HG02759 (cell line): ENCODE data around the gene YJEFN3.

Source experiments
- ATAC-seq: cut with Tn5 transposase; IDR thresholded peaks from one replicate; pipeline ENCODE4 v1.9.1; 2021; ENCODE audit warnings: mild to moderate bottlenecking, moderate library complexity; ENCODE audit not compliant: unreplicated experiment

YJEFN3 gene

DNA sequence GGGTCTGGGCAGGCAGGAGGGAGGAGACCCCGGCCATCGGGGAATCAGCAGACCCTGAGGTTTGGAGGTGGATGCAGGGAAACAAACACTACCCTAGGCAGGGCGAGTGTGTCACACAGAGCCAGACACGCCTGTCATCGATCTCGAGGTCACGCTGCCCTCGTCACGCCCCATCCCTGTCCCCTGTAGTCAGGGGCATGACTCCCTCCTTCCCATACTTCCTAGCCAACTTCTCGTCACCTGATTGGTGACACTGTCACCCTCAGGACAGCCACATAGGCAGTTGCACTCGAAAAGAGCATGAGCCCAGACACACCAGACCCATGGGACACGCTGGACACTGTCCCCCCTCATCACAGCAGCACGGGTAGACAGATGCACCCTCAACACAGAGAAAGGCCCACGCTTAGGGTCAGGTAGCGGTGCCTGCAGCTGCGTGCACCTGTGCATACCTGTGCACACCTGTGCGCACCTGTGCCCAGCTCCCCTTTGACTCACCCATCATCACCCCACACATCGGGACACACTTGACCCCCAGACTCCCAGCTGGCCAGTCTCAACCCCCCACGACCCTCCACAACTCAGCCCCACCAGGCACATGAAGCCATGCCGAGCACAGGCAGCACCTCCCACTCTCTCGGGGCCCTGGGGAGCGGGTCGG, 21.2 kb downstream of the YJEFN3 start:
- ATAC-seq, result no peak

DNA sequence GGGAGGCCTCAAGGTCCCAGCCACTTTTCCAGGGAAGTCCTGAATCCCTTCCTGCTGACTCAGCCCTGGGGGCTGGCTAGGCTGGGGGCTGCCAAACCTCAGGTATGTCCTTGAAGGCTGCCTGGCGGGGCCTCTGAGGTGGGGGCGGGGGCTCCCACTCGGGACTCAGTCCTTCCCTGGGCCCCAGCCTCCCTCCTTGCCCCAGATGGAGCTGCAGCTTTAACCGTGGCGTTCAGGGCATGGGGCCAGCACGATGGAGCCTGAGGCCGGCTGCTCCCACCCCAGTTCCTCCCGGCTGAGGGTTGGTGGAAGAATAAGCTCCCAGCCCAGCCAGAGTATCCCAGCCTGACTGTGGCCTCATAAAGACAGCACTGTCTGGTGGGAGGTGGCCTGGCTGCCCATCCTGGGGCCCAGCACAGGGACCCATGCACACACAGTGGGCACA, 21.8 kb downstream of the YJEFN3 start:
- ATAC-seq, result no peak

DNA sequence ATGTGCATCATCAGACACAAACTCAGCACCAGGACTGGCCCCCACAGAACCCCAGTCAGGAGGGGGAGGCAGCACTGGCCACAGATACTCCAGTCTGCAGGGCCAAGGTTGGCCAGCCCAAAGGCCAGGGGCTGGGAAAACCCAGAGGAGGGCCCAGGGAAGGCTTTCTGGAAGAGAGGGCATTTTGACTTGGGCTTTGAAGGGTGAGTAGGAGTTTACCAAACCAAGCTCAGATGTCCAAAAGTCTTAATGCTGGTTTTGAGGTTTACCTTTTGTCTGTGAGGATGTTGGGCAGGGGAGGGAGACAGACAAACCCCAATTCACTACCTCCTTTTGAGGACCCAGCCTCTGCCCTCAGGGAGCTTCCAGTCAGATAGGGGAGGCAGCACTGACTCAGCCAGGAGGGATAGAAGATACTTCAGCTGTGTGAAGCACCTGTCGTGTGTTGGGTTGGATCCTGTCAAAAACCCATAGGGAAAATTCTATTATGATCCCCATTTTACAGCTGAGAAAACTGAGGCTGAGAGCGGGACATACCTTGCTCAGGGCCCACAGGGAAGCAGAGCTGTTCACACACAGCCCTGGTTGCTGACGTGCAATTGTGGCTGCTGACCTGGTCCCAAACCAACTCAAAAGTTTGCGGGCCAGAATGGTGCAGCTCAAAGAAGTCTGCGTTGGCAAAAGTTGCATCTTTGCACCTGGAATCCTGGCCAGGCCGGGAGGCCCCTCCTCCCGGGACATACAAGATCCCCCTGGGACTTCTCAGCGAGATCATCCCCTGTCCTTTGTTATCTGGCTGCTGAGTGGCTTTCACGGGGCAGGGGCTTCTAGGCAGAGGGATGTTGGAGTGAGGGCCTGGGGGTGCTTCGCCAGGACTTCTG, 22.5 kb downstream of the YJEFN3 start:
- no peak for ATAC-seq

DNA sequence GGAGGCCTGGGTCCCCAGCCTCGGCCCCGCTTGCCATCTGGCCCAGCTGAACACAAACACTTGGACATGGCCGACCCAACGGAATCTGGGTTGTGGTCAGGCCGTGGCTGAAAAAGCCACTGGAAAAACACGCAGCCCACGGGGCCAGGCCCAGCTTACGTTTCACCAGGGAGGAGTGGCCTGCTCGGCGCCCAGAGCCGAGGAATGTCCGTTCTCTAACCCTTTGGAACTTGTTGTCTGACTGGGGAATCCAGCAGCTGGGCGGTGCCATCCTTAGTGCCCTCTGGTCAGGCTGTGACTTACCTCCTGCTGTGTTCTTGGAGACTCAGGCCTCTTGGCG, 23.1 kb downstream of the YJEFN3 start:
- ATAC-seq, result no peak

DNA sequence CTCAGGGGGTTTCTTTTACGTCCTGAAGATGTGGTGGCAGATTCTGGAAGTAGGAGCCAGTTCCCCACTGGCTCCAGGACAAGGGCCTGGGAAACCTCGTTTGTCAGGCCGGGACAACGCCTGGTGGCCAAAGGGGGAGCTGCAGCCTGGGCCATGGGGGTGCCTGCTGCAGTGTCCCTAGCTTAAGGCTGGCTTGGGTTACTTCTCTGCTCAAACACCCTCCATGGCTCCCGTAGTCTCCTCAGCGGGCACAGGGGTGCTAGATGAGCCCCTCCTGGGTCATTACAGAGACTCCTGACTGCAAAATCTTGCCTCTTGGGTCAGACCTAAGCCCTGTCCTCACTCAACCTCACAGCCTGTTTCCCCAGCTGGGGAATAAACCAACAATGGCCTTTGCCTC, 24.1 kb downstream of the YJEFN3 start:
- ATAC-seq, result no peak

DNA sequence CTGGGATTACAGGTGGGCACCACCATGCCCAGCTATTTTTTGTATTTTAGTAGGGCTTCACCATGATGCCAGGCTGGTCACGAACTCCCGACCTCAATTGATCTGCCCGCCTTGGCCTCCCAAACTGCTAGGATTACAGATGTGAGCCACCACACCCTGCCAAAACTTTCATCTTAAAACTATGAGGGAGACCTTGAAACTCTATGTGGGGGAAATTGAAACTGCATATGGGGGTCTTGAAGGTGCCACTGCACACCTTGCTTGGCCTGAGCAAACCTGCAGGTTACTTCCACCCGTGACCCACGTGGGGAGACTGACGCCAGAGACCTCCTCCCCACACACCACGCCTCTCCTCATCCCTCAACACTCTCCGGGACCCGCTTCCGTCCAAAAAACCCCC, 25.0 kb downstream of the YJEFN3 start:
- ATAC-seq, result no peak

DNA sequence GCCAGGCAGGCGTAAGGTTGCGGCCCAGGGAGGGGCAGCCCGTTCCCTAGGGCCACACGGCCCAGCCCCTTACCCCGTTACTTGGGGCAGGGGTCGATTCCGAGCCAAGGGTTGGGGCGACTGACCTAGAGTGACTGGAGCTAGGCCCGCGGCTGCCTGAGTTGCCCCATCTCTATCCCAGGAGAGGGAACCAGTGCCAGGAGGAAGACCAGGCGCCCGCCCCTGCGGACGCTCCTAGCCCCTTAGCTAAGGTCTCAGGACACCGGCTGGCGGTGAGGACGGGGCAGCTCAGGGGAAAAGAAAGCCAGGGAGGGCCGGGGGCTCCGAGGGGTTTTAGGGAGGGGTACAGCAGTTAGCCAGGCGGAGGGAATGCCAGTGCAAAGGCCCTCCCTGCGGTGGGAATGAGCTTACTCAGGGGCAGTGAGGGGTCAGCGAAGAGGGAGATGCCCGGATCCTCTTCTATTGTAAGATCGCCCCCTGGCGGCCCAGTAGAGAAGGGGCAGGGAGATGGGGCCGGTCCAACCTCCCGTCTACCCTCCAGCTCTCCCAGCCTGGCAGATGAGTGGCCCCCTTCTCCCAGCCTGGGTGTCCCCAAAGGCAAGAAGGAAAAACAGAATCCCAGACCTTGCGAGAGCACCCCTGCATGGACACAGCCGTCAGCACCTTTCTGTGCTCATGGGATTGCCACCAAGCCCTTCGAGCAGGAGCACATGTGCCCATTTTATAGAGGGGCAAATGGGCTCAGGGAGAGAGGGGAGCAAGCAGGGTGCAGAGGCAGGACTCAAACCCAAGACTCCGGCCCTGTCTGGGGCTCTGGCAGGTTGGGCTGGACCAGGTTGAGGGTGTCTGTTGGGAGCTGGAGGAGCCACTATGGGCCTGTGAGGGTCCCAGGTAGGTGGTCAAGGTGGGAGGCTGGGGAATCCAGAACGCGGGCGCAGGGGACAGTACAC, 25.6 kb downstream of the YJEFN3 start:
- peak; percentile 50 for ATAC-seq

DNA sequence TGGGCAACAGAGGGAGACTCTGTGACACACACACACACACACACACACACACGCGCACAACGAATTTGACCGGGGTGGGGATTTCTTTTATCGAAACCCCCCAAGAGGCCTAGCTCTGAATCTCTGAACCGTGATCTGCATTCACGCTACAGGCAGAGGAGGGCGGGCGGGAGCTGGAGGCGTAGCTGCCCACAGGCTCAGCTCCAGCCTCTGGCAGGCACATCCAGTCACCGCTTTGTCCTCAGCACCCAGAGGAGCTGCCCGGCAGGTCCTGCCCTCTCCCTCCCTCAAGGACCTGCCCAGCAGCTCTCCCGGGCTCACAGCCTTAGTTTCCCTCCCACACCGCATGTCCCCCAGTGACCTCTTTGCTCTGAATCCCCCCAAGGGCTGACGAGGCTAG, 29.3 kb downstream of the YJEFN3 start:
- ATAC-seq, result no peak

DNA sequence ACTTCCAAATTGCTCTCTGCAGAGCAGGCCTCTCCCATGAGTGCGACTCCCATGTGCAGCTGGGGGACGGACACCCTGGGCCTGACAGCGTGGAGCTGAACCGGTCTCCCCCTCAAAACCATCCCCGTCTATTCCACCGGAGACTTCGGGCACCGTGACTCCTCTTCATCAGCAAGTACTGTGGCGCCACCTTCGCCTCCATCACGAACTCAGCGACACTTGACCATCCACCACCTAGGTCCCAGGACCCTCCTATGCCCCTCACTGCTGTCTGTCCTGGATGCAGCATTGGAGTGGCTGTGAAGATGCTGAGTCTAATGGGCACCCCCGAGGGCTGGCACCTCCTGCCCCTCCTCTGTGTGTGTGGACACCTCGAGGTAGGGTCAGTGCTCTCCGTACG, 29.9 kb downstream of the YJEFN3 start:
- ATAC-seq, result no peak

DNA sequence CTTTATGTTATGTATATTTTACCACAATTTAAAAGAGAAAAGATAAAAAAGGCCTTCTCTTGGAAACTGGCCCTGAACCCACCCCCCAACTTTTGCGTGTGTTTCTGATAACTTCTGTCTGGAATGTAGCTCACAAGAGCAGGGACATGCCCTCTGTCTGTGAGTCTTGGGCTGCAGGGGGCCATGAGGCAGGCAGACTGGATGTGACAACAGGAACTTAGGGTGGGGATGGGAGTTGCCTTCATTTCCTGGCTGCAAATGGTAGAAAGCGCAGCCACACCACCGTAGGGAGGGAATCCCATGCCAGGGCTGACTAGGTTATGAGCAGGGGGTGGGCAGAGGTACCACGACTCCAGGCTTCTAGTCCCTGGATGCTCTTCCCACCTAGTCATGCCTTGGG, 31.2 kb downstream of the YJEFN3 start:
- ATAC-seq, result no peak

DNA sequence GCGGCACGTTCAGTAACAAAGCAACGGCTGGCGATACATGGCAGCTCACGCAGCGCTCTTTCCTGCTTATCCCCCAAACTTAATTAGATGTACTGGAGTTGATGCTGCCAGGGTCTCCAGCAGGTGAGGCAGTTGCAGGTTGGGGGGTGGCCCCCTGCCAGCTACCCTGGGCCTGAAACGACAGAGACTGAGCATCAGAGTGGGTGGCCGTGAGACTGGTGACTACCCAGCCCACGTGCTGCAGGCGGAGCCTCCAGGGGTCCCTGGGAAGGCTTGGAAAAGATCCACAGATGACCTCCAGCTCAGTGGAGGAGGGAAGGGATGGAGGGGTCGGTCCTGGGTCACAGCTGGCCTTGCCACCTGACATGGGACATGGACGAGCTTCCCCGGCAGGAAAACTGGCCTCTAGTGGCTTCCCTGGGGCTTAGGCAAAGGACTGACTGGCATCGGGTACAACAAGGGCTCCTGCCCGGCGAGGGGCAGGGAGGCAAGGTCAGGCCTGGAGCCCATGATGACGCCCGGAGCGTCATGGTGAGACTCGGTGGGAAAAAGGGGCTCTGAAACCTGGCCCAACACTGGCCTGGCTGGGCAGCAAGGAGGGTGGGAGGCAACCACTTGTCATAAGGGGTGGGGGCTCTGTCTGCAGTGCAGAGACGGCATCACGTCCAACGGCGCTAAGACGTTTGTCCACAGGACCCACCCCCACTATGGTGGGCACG, 33.4 kb downstream of the YJEFN3 start:
- ATAC-seq, result no peak

DNA sequence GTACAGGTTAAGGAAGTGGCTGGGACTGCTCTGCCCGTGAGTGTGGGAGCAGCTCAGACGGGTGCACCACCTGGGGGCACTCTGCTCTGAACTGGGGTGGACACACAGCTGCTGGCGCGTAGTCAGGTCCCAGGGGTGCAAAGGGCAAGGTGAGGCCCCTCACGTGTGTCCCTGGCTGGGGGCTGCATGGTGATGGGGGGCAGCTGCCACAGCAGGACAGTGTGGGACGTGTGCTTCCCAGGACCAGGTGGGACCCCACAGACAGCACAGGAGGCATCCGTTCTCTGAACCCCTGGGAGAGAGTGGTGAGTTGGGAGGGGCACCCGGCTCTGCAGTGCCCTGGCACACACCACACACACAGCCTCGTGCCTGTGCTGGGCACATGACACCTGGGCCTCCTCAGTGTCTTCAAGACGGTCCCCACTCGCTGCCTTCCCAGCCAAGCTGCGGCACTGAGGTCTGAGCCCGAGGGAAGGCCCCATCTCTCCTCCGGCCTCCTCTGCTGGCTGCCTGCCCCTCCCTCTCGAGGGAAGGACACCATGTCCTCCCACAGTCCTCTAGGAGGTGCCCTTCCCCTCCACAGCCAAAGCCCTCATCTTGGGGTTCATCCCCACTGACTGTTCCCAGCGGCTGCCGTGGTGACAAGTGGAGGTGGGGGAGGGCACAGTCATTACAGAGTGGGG, 34.1 kb downstream of the YJEFN3 start:
- ATAC-seq, result no peak

DNA sequence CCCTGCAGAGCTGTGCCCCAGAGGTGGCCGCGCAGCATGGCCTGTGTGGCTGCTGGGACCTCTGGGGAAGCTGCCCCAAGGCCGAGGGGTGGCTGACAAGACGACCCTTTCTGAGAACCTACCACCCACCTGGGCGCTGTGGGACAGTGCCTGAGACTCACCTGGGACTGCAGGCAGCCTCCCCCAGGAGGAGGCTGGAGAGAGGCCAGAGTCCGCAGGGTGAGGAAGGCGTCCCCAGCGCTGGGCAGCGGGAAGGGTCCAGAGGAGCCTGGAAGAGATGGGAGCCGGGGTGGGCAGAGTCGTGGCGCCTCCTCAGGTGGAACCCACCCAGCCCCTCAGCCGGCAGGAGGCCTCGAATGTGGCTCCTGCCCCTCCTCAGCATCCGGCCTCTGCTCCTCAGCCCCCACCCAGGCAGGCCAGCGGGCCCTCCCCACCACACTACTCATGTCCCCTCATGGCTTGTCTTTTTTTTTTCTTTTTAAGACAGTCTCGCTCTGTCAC, 34.7 kb downstream of the YJEFN3 start:
- no peak for ATAC-seq

DNA sequence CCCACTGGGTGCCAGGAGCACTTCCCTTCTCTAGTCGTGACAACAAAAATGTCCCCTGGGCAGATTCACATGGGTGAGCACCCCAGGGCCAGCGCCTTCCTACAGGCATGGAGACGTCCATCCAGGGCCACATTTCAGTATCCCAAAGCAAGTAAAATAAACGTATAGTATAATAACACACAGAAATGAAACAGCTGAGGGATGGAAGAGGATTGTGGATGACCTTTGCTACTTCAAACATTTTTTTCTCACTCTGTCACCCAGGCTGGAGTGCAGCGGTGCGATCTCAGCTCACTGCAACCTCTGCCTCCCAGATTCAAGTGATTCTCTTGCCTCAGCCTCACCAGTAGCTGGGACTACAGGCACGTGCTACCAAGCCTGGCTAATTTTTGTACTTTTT, 37.6 kb downstream of the YJEFN3 start:
- ATAC-seq, result no peak

DNA sequence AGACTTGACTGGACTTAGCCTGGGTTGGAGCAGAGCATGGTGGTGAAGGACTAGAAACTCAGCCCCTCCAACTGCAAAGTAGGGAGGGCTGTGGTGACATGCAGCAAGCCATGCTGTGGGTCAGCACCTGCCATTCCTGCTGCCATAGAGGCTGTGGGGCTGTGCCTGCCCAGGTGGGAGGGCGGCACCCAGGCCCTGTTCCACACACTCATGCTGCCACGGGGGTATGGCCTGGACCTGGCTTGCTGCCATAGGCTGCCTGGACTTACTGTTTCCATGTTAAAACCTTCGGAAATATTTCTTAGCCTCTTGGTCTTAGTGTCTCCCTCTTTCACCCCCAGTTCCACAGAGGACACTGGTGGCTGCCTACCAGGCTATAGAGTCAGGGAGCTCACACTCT, 38.7 kb downstream of the YJEFN3 start:
- no peak for ATAC-seq

DNA sequence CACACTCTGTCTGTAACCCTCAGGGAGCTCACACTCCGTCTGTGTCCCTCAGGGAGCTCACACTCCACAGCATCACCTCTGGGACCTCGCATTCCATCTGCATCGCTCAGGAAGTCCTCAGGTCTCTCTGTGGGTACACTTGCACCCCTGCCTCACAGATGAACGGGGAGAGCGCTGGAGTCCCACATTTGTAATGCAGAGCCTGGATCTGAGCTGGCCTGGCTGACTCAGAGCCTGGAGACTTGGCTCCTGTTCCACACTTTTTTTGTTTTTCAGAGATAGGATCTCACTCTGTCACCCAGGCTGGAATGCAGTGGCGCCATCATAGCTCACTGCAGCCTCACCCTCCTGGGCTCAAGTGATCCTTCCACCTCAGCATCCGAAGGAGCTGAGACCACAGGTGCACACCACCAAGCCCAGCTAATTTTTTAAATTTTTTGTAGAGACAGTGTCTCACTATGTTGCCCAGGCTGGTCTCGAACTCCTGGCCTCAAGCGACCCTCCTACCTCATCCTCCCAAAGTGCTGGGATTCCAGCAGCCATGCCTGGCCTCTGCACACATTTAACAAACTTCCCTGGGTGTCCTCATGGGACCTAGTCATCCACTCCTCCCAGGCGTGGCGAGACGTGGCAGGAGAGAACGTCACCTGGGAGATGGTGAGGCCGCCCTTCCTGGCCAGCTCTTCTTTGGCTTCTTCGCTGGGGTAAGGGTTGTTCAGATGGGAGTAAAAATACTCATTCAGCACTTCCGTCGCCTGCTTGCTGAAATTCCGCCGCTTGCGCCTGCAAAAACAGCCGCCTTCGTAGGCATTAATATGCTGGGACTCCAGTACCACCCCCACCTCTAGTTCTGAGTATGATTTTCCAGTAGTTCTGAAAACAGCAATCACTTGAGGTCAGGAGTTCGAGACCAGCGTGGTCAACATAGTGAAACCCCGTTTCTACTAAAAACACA, 40.4 kb downstream of the YJEFN3 start:
- no peak for ATAC-seq

DNA sequence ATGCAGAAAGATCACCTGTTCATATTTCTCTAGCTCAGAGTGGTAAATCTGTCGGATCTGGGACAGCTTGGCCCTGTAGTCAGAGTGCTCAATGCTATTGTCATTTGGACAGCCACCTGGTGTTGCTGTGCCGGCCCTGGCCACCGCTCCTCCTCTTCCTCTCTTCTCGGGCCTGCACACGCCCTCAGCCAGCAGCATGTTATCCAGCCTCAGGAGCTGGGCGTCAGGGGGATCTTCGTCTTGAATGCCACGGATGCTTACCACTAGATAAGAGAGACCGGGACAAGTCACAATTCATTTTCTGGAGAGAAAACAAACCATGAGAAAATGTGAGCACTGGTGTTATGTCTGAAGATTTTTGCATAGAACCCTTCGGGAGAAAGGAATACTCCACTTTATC, 41.9 kb downstream of the YJEFN3 start:
- no peak for ATAC-seq

DNA sequence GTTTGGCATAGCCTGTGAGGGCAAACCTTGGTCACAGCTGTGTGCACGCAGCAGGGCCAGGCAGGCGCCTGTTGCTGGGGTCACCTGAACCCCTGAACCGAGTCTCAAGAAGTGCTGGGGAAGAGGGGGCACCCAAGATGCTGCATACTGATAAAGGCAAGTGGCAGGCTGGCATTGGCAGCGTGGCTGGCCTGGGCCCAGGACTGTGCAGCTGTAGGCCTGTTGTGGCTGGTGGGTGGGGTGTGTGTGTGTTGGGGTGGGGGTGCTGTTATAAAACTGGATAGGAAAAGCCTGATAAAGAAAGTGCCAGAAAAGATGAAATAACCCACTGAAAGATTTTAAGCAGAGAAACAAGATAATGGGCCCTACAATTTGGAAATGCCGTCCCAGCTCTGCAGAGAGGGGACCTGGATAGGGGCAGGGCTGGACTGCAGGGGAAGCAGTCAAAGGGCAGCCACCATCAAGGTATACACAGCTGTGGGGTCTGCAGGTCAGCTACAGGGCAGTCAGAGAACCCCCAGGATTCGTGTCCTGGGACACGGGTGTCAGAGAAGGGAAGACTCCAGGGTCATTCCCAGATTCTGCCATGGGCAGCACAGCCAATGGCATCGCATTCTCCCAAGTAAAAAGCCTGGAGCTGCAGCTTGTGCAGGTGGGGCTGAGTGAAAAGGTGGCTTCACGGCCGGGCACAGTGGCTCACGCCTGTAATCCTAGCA, 42.5 kb downstream of the YJEFN3 start:
- no peak for ATAC-seq
